H1 (cell line): ENCODE results near the gene TMEM181. TPM values are rescaled to one million over a fixed set of nuclear protein-coding genes. Genes with fewer than 3 reads are reported as not detected.

Experiments used
- CTCF ChIA-PET: fragments of 300-600 bp; sonication (Branson Sonifier 250); formaldehyde crosslinking; loops from one replicate; lab custom pipeline; 2021; ENCODE audit not compliant: partially characterized antibody; lab: Charles Lee
- POLR2A ChIA-PET: fragments of 300-600 bp; sonication (Branson Sonifier 250); formaldehyde crosslinking; loops from one replicate; lab custom pipeline; 2021; ENCODE audit warnings: inconsistent platforms; ENCODE audit not compliant: partially characterized antibody; lab: Charles Lee
- DNase-seq, 2 experiments: peaks; one replicate each; pipeline versions ENCODE4 v3.0.0 to v3.0.0-alpha.2; 2010 to 2022; ENCODE audit warnings: low spot score in 2 of 2, low read depth in 1 of 2, mixed read lengths in 1 of 2
- FAIRE-seq: peaks from 2 replicates; lab custom pipeline; 2011; peaks lifted over from hg19 to GRCh38; lab: Jason Lieb, UNC
- H2AFZ ChIP-seq: 2 replicates; pipeline ENCODE4 v1.8.1; 2012; ENCODE audit warnings: low read length, inconsistent platforms
- H2AK5ac ChIP-seq: 2 replicates; pipeline ENCODE4 v1.6.1; 2013; ENCODE audit warnings: low read depth, low read length
- H2BK120ac ChIP-seq: replicated peaks from 2 replicates; pipeline ENCODE3; 2013; ENCODE audit warnings: low read depth, low read length, inconsistent platforms
- H2BK12ac ChIP-seq: 2 replicates; pipeline ENCODE4 v1.6.1; 2013; ENCODE audit warnings: low read depth, low read length
- H2BK15ac ChIP-seq: 2 replicates; pipeline ENCODE4 v1.6.1; 2013; ENCODE audit warnings: low read length
- H2BK20ac ChIP-seq: 2 replicates; pipeline ENCODE4 v1.6.1; 2013; ENCODE audit warnings: low read length
- H2BK5ac ChIP-seq: 2 replicates; pipeline ENCODE4 v1.6.1; 2013; ENCODE audit warnings: low read depth, low read length
- H3K14ac ChIP-seq: 2 replicates; pipeline ENCODE4 v1.6.1; 2013; ENCODE audit warnings: inconsistent platforms; ENCODE audit not compliant: insufficient read length
- H3K18ac ChIP-seq: 2 replicates; pipeline ENCODE4 v1.6.1; 2013; ENCODE audit warnings: low read length; ENCODE audit errors: extremely low read depth
- H3K23ac ChIP-seq: 2 replicates; pipeline ENCODE4 v1.6.1; 2013; ENCODE audit warnings: inconsistent platforms; ENCODE audit not compliant: insufficient read length
- H3K23me2 ChIP-seq: 2 replicates; pipeline ENCODE4 v1.6.1; 2013; ENCODE audit warnings: low read depth, low read length
- H3K27ac ChIP-seq: 2 replicates; pipeline ENCODE4 v1.6.1; 2011; ENCODE audit warnings: low read depth, low read length, inconsistent platforms
- H3K27me3 ChIP-seq, 4 experiments: replicated peaks in 1 of 4; 1 replicate in 1 of 4; 2 replicates in 3 of 4; pipeline versions ENCODE4 v1.6.1 to v1.8.1; 2011 to 2013; ENCODE audit warnings: low read length in 3 of 4, mild to moderate bottlenecking in 3 of 4, inconsistent platforms in 2 of 4, mixed read lengths in 2 of 4, moderate library complexity in 1 of 4; ENCODE audit not compliant: control insufficient read depth in 3 of 4, insufficient read depth in 3 of 4; ENCODE audit errors: extremely low read depth in 1 of 4
- H3K36me3 ChIP-seq, 4 experiments: 2 replicates each; pipeline versions ENCODE4 v1.6.1 to v1.8.1; 2011 to 2013; ENCODE audit warnings: mild to moderate bottlenecking in 4 of 4, low read length in 3 of 4, moderate library complexity in 2 of 4, control low read depth in 1 of 4, inconsistent platforms in 1 of 4; ENCODE audit not compliant: insufficient read depth in 4 of 4, control insufficient read depth in 2 of 4
- H3K4ac ChIP-seq: replicated peaks from 2 replicates; pipeline ENCODE3; 2013; ENCODE audit warnings: low read length, low read depth, mixed read lengths, inconsistent platforms; ENCODE audit not compliant: insufficient read length
- H3K4me1 ChIP-seq, 4 experiments: replicated peaks in 1 of 4; 1 replicate in 1 of 4; 2 replicates in 3 of 4; pipeline versions ENCODE4 v1.6.1 to v1.8.1; 2011 to 2013; ENCODE audit warnings: low read length in 3 of 4, inconsistent platforms in 2 of 4, mixed read lengths in 1 of 4; ENCODE audit not compliant: insufficient read depth in 4 of 4, control insufficient read depth in 3 of 4
- H3K4me2 ChIP-seq, 2 experiments: 2 replicates each; pipeline versions ENCODE4 v1.6.1 to v1.8.1; 2011 to 2013; ENCODE audit warnings: low read depth in 2 of 2, low read length in 2 of 2, control low read depth in 1 of 2, inconsistent platforms in 1 of 2, mild to moderate bottlenecking in 1 of 2; ENCODE audit not compliant: insufficient read depth in 1 of 2
- H3K4me3 ChIP-seq, 4 experiments: fragments of 200-600, 300-600 bp in 1 of 4; sonication (generic), shearing (Covaris generic), sonication (Bioruptor Twin) in 1 of 4; 2 replicates each; pipeline versions ENCODE4 v1.5.1 to v1.8.1; 2011 to 2016; ENCODE audit warnings: low read length in 4 of 4, low read depth in 3 of 4, control low read depth in 2 of 4, inconsistent platforms in 2 of 4, mild to moderate bottlenecking in 2 of 4, mixed read lengths in 1 of 4, moderate library complexity in 1 of 4; ENCODE audit not compliant: insufficient read depth in 2 of 4; ENCODE audit errors: extremely low read depth in 1 of 4
- H3K56ac ChIP-seq: replicated peaks from 2 replicates; pipeline ENCODE3; 2013; ENCODE audit warnings: low read depth, mild to moderate bottlenecking, mixed read lengths, low read length, inconsistent platforms; ENCODE audit not compliant: insufficient read length
- H3K79me1 ChIP-seq: 2 replicates; pipeline ENCODE4 v1.6.1; 2013; ENCODE audit warnings: low read depth, low read length, control low read depth
- H3K79me2 ChIP-seq, 2 experiments: 2 replicates each; pipeline versions ENCODE4 v1.6.1 to v1.8.1; 2012 to 2013; ENCODE audit warnings: low read length in 2 of 2, mild to moderate bottlenecking in 2 of 2, inconsistent platforms in 1 of 2; ENCODE audit not compliant: insufficient read depth in 2 of 2, control insufficient read depth in 1 of 2
- H3K9ac ChIP-seq, 4 experiments: replicated peaks in 1 of 4; 1 replicate in 1 of 4; 2 replicates in 3 of 4; pipeline versions ENCODE4 v1.6.1 to v1.8.1; 2011 to 2013; ENCODE audit warnings: low read depth in 3 of 4, low read length in 3 of 4, control low read depth in 2 of 4, mild to moderate bottlenecking in 2 of 4, moderate library complexity in 2 of 4, inconsistent platforms in 1 of 4; ENCODE audit errors: extremely low read depth in 1 of 4
- H3K9me3 ChIP-seq, 2 experiments: 2 replicates each; pipeline versions ENCODE4 v1.6.1 to v1.8.1; 2012 to 2013; ENCODE audit warnings: mild to moderate bottlenecking in 2 of 2, moderate library complexity in 2 of 2, control low read depth in 1 of 2, inconsistent platforms in 1 of 2, low read depth in 1 of 2, low read length in 1 of 2, mixed read lengths in 1 of 2; ENCODE audit not compliant: insufficient read depth in 2 of 2
- H4K20me1 ChIP-seq, 2 experiments: replicated peaks in 1 of 2; 2 replicates each; pipeline versions ENCODE3 to v1.8.1; 2011 to 2013; ENCODE audit warnings: inconsistent platforms in 2 of 2, low read length in 2 of 2, mild to moderate bottlenecking in 1 of 2; ENCODE audit not compliant: insufficient read depth in 2 of 2, control insufficient read depth in 1 of 2
- H4K5ac ChIP-seq: 2 replicates; pipeline ENCODE4 v1.6.1; 2013; ENCODE audit warnings: low read length, low read depth, mixed read lengths, inconsistent platforms; ENCODE audit not compliant: insufficient read length
- H4K8ac ChIP-seq: 2 replicates; pipeline ENCODE4 v1.8.0; 2013; ENCODE audit warnings: mild to moderate bottlenecking, moderate library complexity, low read length, inconsistent platforms; ENCODE audit not compliant: insufficient read depth; ENCODE audit errors: extremely low read depth
- H4K91ac ChIP-seq: replicated peaks from 2 replicates; pipeline ENCODE3; 2013; ENCODE audit warnings: low read length, mixed read lengths, inconsistent platforms; ENCODE audit not compliant: insufficient read length
- BRCA1 ChIP-seq: IDR thresholded peaks from 2 replicates; pipeline ENCODE4 v1.6.1; 2012; ENCODE audit warnings: low read depth, low read length, improper control_type of control experiment
- WGBS, 2 experiments: shearing (Covaris generic) in 1 of 2; methylation state at CpG; one replicate each; pipeline versions ENCODE4 v1.1.6 to v1.1.7; 2013 to 2015; ENCODE audit warnings: low lambda C conversion rate in 2 of 2, mixed read lengths in 2 of 2, inconsistent platforms in 1 of 2, low coverage in 1 of 2, missing lambda C conversion rate in 1 of 2; ENCODE audit not compliant: insufficient replicate concordance in 2 of 2, insufficient coverage in 1 of 2, insufficient read length in 1 of 2; ENCODE audit errors: extremely low coverage in 1 of 2, missing lambda C conversion rate in 1 of 2; 5-methylcytosine and 5-hydroxymethylcytosine counted together
- polyA plus RNA-seq, 7 experiments: library from polyadenylated mRNA; depleted of rRNA in 3 of 7; stranded (reverse) in 5 of 7; unstranded in 2 of 7; fragments of >200 nt in 5 of 7; fragments of 200-250 nt in 2 of 7; gene quantifications; 1 replicate in 5 of 7; 2 replicates in 1 of 7; 4 replicates in 1 of 7; pipeline versions ENCODE4 v1.2.1 to v1.2.3, GENCODE V29; 2011 to 2013; ENCODE audit warnings: missing spikeins in 2 of 7, mixed read lengths in 2 of 7
- total RNA-seq: library from RNA; stranded (reverse); fragmentation: NEBNext Ultra II Directional; extraction: Animal tissue kit (Norgen Biotek cat#: 25700); gene quantifications from 2 replicates; pipeline ENCODE4 v1.2.1, GENCODE V29; 2021

Gene TMEM181
- total and polyA plus RNA-seq, 2 of the 8 experiments (the other 6 are each of a cell fraction or from before 2014, with no cell fraction given), result 8.6 to 19.0 TPM

- no peak overlapping the region for H4K91ac ChIP-seq
- H3K36me3 ChIP-seq, result no peaks in the 10 kb centered on the region
- no peak overlapping the region for H3K56ac ChIP-seq
- H3K23ac ChIP-seq, result no peak overlapping the region
- H4K5ac ChIP-seq, result no peak overlapping the region
- no peak overlapping the region for H2BK120ac ChIP-seq
- H3K9ac ChIP-seq, result no peak overlapping the region
- H3K4me1 ChIP-seq, result no peaks in the 10 kb centered on the region
- H3K27me3 ChIP-seq, result no peaks in the 10 kb centered on the region
- POLR2A ChIA-PET, result no interaction called here
- H3K14ac ChIP-seq, result no peak overlapping the region
- no peak overlapping the region for H2AK5ac ChIP-seq
- CTCF ChIA-PET, result interaction anchor here (0.6 to 1.7 kb wide), 3 partner anchors 11 to 24 kb away, joined by 3 to 7 read pairs (median 6); no protein-coding TSS in a partner anchor
- H4K20me1 ChIP-seq, result no peaks in the 10 kb centered on the region
- no peak for TF ChIP-seq BRCA1
- H2BK20ac ChIP-seq, result no peak overlapping the region
- H3K79me1 ChIP-seq, result no peaks in the 10 kb centered on the region
- no peak for FAIRE-seq
- no peak overlapping the region for H2BK12ac ChIP-seq
- H3K4ac ChIP-seq, result no peak overlapping the region
- H3K79me2 ChIP-seq, result no peaks in the 10 kb centered on the region
- no peaks in the 10 kb centered on the region for H3K9me3 ChIP-seq
- no peak for DNase-seq
- no peak overlapping the region for H2AFZ ChIP-seq
- H4K8ac ChIP-seq, result no peak overlapping the region
- H2BK15ac ChIP-seq, result no peak overlapping the region
- no peak overlapping the region for H3K4me2 ChIP-seq
- H3K4me3 ChIP-seq, result no peak overlapping the region
- H2BK5ac ChIP-seq, result no peak overlapping the region
- 100% methylated on average over 2 of the region's 2 CpGs; no CpG with 5 or more reads in 1 of the 2 experiments for WGBS, 2 experiments
- no peak overlapping the region for H3K18ac ChIP-seq
- no peak overlapping the region for H3K27ac ChIP-seq
- no peaks in the 10 kb centered on the region for H3K23me2 ChIP-seq
Observed at GRCh38 chr6:158680015-158680414, 120.1 kb downstream of the TMEM181 start.
